ENCODE data around the gene PAX9. TPM values are rescaled to one million over a fixed set of nuclear protein-coding genes. Genes with fewer than 3 reads are reported as not detected.

The PAX9 gene
- total RNA-seq, 1 experiment from 2014 or later, result 0.29 TPM

Other genes with a start within 250 kb of the PAX9 start
- gene NKX2-1, start 141.6 kb upstream of the PAX9 start, total RNA-seq (2014; rRNA removed), result not detected in 2 replicates
- gene NKX2-8, start 79.2 kb upstream of the PAX9 start, total RNA-seq (2014; rRNA removed), result not detected in 2 replicates

Measured in LHCN-M2 (cell line).